ENCODE results near the gene TMOD1.
"Not testable (repeated sequence)": the region's sequence is repeated elsewhere in the genome, so short reads cannot be mapped to it uniquely, and the experiment has no call there.

The TMOD1 gene

DNA sequence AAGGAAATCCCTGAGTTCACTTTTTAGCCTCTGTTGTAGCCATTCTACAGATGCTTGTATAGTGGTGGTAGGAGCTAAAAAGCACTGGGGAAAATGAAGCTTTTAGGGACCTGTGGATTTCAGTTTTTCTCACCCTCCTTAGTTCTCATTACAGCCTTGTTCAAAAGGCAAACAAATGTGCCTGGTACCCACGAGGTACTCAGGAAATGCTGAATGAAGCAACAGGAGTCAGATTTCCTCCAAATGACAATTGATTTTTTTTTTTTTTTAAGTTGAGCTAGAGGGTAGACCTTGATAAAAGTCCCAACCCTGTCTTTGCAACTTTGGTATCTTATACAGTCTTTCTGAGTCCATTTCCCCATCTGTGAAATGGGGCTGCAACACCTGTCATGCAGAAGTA lies 21.3 kb upstream of the TMOD1 start:
- H3K27me3 Mint-ChIP-seq = no peaks in the 10 kb centered on the region

DNA sequence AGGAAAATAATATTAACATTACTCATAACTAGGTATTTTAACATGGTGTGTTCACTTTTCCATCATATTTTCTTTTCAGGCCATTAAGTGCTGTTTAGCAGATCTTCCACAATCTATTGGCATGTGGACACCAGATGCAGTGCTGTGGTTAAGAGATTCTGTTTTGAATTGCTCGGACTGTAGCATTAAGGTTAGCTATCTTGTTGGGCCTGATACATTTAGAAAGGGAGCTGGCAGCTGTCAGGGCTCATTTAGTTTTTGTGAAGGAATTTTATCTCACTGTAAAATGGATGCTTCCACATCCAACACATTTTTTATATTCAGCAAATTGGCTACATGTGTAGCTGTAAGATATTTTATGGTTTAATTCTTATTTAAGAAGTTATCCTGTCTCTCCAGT lies 20.7 kb upstream of the TMOD1 start:
- H3K4me1 Mint-ChIP-seq = no peaks in the 10 kb centered on the region
- H3K4me3 Mint-ChIP-seq = no peak overlapping the region
- DNase-seq (no peak), ATAC-seq (replicated peaks) (no peak)
- peaks cover 0 to 1% of the 10 kb centered on the region in 2 donors for H3K9me3 Mint-ChIP-seq
- peaks cover 28 to 44% of the 10 kb centered on the region in 2 donors for H3K36me3 Mint-ChIP-seq
- no peak overlapping the region for H3K27ac Mint-ChIP-seq
- no peaks in the 10 kb centered on the region for H3K27me3 Mint-ChIP-seq

More for the DNA sequence above, 21.3 kb upstream of the TMOD1 start:
- H3K36me3 Mint-ChIP-seq = peaks cover 26 to 41% of the 10 kb centered on the region in 2 donors
- no peak overlapping the region for H3K4me3 Mint-ChIP-seq
- no peaks in the 10 kb centered on the region for H3K4me1 Mint-ChIP-seq
- peaks cover 0 to 1% of the 10 kb centered on the region in 2 donors for H3K9me3 Mint-ChIP-seq
- ATAC-seq (replicated peaks) (no peak), DNase-seq (no peak)
- no peak overlapping the region for H3K27ac Mint-ChIP-seq

DNA sequence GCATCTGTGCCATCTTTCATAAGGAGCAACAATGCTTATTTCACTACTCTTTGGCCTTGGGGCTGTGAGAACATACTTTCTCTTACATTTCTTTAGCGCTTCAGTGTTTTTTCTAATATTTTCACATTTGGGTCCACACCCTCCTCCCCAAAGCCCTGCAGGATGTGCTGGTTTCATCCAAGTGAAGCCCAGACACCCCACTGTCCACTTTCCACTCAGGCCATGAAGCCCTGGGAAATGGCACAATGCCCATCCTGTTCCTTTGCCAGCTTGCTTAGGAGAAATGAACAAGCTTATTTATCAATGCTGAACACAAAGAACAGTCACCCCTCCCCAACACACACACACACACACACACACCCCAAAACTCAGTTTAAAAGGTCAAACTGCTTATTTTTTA lies 17.3 kb upstream of the TMOD1 start:
- Mint-ChIP-seq H3K9me3 (peaks cover 0 to 3% of the 10 kb centered on the region in 2 donors), H3K27me3 (no peaks in the 10 kb centered on the region), H3K27ac (no peak overlapping the region), H3K36me3 (peaks cover 45 to 68% of the 10 kb centered on the region in 2 donors), H3K4me1 (no peaks in the 10 kb centered on the region), H3K4me3 (no peak overlapping the region)
- ATAC-seq (replicated peaks) (no peak), DNase-seq (no peak)

GRCh38 chr9:97487107-97487506 lies 14.4 kb upstream of the TMOD1 start:
- DNase-seq (no peak), ATAC-seq (replicated peaks) (no peak)
- Mint-ChIP-seq H3K4me1 (no peaks in the 10 kb centered on the region), H3K27ac (no peak overlapping the region), H3K4me3 (no peak overlapping the region), H3K36me3 (peaks cover 51 to 68% of the 10 kb centered on the region in 2 donors), H3K9me3 (peaks cover 0 to 5% of the 10 kb centered on the region in 2 donors), H3K27me3 (no peaks in the 10 kb centered on the region)

DNA sequence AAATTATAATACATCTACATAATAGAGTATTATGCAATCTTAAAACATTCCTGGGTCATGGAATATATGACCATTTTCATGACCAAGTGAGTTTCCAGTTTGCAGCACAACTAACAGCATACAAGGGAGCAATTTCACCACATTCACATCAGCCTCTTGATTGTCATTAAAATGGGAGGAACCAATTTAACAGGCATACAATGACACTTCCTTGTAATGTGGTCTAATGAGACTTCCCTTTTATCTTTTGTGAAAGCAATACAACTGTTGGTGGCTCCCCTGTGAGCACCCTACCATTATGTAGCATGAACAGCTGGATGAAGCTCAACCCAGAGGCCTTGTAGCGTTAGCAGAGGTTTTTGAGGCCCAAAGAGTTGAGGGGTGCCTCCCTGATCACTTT lies 13.6 kb upstream of the TMOD1 start:
- Mint-ChIP-seq H3K9me3 (peaks cover 0 to 5% of the 10 kb centered on the region in 2 donors), H3K4me3 (no peak overlapping the region), H3K4me1 (no peaks in the 10 kb centered on the region), H3K36me3 (peaks cover 57 to 68% of the 10 kb centered on the region in 2 donors), H3K27me3 (no peaks in the 10 kb centered on the region), H3K27ac (no peak overlapping the region)
- DNase-seq = no peak
- ATAC-seq (replicated peaks) = no peak

DNA sequence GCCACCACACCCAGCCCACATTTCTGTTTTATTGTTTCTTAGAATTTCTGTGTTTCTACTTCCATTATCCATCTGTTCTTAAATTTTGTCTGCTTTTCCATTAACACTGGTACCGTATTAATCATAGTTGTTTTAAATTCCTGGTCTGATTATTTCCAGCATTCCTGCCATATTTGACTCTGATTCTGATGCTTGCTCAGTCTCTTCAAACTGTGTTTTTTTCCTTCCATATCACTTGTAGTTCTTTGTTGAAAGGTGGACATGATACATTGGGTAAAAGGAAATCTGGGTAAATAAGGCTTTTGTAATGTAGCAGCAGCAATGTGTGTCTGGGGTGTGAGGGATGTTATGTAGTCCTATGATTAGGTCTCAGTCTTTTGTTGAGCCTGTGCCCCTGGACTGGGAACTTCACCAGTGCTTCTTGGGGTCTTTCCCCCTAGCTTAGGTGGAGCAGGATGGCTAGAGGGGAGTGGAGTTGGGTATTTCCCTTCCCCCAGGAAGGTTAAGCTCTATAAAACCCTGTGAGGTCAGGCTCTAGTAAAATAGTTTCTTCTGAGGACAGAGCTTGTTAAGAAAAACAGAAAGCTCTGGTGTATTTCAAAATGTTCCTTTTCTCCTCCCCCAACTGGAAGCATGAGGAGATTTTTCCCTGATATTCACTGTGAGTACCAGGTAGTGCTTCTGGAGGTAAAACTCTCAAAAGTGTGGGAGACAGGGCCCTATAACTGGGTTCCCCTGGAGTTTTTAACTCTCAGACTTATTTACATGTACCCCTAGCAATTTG lies 10.1 kb upstream of the TMOD1 start:
- Mint-ChIP-seq H3K9me3 (peaks cover 0 to 3% of the 10 kb centered on the region in 2 donors), H3K27me3 (no peaks in the 10 kb centered on the region), H3K36me3 (peaks cover 60 to 63% of the 10 kb centered on the region in 2 donors), H3K4me3 (no peak overlapping the region), H3K4me1 (no peaks in the 10 kb centered on the region), H3K27ac (no peak overlapping the region)
- DNase-seq (no peak), ATAC-seq (replicated peaks) (no peak)

DNA sequence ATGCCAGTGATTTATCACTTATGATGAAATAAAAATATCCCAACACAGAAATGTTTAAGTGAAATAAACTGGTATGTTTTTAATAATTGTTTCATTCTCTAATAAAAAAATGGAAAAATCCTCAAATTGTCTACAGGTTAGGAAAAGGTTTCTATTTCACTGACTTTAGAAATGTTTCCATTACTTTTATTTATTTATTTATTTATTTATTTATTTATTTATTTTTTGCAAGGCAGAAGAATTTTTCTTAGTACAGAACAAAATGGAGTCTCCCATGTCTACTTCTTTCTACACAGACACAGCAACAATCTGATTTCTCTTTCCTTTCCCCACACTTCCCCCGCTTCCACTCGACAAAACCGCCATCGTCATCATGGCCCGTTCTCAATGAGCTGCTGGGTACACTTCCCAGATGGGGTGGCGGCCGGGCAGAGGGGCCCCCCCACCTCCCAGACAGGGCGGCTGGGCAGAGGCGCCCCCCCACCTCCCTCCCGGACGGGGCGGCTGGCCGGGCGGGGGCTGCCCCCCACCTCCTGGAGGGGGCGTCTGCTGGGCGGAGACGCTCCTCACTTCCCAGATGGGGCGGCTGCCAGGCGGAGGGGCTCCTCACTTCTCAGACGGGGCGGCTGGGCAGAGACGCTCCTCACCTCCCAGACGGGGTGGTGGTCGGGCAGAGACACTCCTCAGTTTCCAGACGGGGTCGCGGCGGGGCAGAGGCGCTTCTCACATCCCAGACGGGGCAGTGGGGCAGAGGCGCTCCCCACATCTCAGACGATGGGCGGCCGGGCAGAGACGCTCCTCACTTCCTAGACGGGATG lies 3.7 kb upstream of the TMOD1 start:
- not testable (repeated sequence) for ATAC-seq (replicated peaks); H3K4me3 Mint-ChIP-seq; DNase-seq; H3K9me3 Mint-ChIP-seq; H3K27ac Mint-ChIP-seq; H3K4me1 Mint-ChIP-seq
- H3K27me3 Mint-ChIP-seq = peaks cover 20 to 27% of the 10 kb centered on the region in 2 donors
- H3K36me3 Mint-ChIP-seq = peaks cover 21 to 26% of the 10 kb centered on the region in 2 donors

DNA sequence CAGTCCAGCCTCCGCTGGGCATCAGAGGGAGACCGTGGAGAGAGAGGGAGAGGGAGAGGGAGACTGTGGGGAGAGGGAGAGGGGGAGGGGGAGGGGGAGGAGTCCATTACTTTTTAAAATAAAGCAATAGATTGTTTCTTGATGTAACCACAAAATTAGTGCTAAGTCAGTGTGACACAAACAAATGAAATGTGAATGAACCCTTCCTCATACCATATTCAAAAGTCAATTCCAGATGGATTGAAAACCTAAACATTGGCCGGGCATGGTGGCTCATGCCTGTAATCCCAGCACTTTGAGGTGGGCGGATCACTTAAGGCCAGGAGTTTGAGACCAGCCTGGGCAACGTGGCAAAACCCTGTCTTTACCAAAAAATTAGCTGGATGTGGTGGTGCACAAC lies 2.6 kb upstream of the TMOD1 start:
- H3K27ac Mint-ChIP-seq; H3K4me3 Mint-ChIP-seq; ATAC-seq (replicated peaks); DNase-seq; H3K9me3 Mint-ChIP-seq: not testable (repeated sequence)
- H3K4me1 Mint-ChIP-seq = peaks cover 13 to 15% of the 10 kb centered on the region in 2 donors
- peaks cover 17 to 21% of the 10 kb centered on the region in 2 donors for H3K36me3 Mint-ChIP-seq
- H3K27me3 Mint-ChIP-seq = peaks cover 30 to 38% of the 10 kb centered on the region in 2 donors

DNA sequence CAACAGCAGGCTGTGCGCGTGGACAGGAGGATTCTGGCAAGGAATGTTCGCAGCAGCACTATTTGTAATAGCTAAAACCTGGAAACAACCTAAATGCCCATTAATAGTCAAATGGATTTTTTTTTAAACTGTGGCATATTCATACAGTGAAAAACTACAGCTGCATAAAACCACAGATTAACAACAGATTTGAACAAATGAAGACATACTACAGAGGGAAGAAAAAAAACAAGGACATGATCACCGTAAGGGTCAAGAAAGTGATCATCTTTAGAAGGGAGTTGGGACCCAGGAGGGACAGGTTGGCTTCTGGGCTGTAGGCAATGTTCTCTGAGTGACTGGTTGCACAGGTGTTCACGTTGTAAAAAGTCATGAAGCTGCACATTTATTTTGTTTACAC lies 1.2 kb upstream of the TMOD1 start:
- Mint-ChIP-seq H3K4me3 (no peak overlapping the region), H3K27ac (no peak overlapping the region), H3K27me3 (peaks cover 36 to 50% of the 10 kb centered on the region in 2 donors), H3K36me3 (peaks cover 17 to 20% of the 10 kb centered on the region in 2 donors), H3K4me1 (peaks cover 13 to 15% of the 10 kb centered on the region in 2 donors), H3K9me3 (peaks cover 4% of the 10 kb centered on the region in 2 donors)
- ATAC-seq (replicated peaks) = peak in 1 of 2 donors; percentile 18
- DNase-seq = no peak

DNA sequence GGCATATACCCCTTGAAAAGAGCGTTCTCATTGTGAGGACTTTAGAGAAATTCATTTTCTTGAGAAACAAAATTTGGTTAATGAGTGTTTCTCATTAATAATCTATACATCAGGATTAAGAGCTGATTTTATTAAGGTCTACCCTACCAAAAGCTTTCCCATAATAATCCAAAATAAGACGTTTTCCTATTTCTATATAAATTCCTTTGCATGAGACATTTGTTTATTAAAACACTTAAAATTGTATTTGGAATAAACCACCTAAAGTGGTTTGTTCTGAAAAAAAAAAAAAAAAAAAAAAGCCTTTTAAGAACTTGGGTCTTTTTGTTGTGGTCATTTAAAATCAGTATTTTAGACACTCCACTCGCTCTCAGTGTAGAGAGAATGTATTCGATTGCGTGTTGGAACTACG lies 695 bp upstream of the TMOD1 start:
- H3K27ac Mint-ChIP-seq = no peak overlapping the region
- H3K36me3 Mint-ChIP-seq = peaks cover 13 to 15% of the 10 kb centered on the region in 2 donors
- ATAC-seq (replicated peaks) (no peak), DNase-seq (no peak)
- H3K9me3 Mint-ChIP-seq = peaks cover 4% of the 10 kb centered on the region in 2 donors
- H3K27me3 Mint-ChIP-seq = peaks cover 36 to 50% of the 10 kb centered on the region in 2 donors
- peak overlapping the region; percentile 54 to 74 for H3K4me3 Mint-ChIP-seq
- H3K4me1 Mint-ChIP-seq = peaks cover 13 to 15% of the 10 kb centered on the region in 2 donors

GRCh38 chr9:97501972-97502221 lies 431 bp downstream of the TMOD1 start:
- Mint-ChIP-seq H3K36me3 (peaks cover 3 to 6% of the 10 kb centered on the region in 2 donors), H3K4me3 (peak overlapping the region; percentile 65 to 71), H3K27me3 (peaks cover 36 to 50% of the 10 kb centered on the region in 2 donors), H3K4me1 (peaks cover 13 to 15% of the 10 kb centered on the region in 2 donors), H3K9me3 (peaks cover 2% of the 10 kb centered on the region in 2 donors), H3K27ac (no peak overlapping the region)
- ATAC-seq (replicated peaks) (peak; percentile 44 to 55), DNase-seq (no peak)

DNA sequence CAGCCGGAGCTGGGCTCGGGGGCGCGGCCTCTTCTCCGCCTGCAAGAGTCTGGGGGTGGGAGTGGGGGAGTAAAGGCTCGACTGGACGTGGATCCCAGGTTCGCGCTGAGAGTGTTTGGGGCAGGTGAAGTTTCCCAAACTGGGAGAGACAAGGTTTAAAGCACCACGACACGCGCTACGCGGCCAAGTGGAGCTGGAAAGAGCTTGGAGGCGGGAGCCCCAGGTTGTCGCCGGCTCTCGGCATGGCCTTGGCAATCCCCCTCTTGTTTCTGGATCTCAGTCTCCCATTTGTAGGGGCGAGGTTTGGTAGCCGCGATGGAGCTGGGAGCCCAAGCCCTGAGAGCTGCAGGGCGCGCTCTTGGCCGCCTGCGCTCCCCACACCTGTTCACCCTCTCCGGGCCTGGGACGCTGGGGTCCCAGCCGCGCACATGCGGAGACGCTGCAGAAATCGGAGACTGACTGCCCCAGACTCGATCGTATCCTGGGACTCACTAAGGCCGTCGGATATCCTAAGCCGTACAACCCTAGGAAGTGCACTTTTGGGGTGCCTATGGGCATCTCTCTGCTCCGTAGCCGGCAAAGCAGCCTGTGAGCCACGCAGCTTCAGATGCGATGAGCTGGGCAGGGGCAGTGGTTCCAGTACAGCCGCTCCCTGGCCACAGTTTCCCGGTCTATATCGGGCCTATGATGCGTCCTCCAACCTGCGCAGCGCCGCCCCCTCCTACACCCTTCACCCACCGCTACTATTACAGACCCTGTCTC lies 937 bp downstream of the TMOD1 start:
- H3K4me3 Mint-ChIP-seq = peak overlapping the region; percentile 65 to 71
- no peak overlapping the region for H3K27ac Mint-ChIP-seq
- H3K36me3 Mint-ChIP-seq = peaks cover 0 to 3% of the 10 kb centered on the region in 2 donors
- H3K27me3 Mint-ChIP-seq = peaks cover 36 to 50% of the 10 kb centered on the region in 2 donors
- peaks cover 0 to 2% of the 10 kb centered on the region in 2 donors for H3K9me3 Mint-ChIP-seq
- ATAC-seq (replicated peaks) (peak; percentile 35), DNase-seq (no peak)
- peaks cover 13 to 15% of the 10 kb centered on the region in 2 donors for H3K4me1 Mint-ChIP-seq

GRCh38 chr9:97502984-97503861 lies 1.8 kb downstream of the TMOD1 start:
- DNase-seq = no peak
- peak in 1 of 2 donors; percentile 12 for ATAC-seq (replicated peaks)
- Mint-ChIP-seq H3K27ac (no peak overlapping the region), H3K9me3 (peaks cover 0 to 2% of the 10 kb centered on the region in 2 donors), H3K27me3 (peaks cover 36 to 48% of the 10 kb centered on the region in 2 donors), H3K36me3 (peaks cover 0 to 3% of the 10 kb centered on the region in 2 donors), H3K4me1 (peaks cover 13 to 15% of the 10 kb centered on the region in 2 donors), H3K4me3 (peak overlapping the region; percentile 65 to 66)
